H9 (cell line): ENCODE measurements around the gene GYS2. TPM values are rescaled to one million over a fixed set of nuclear protein-coding genes. Genes with fewer than 3 reads are reported as not detected.

Experiments used
- DNase-seq: peaks from one replicate; pipeline ENCODE4 v3.0.0-alpha.2; 2017
- H2AFZ ChIP-seq: one replicate; pipeline ENCODE4 v1.6.1; 2013; ENCODE audit warnings: mild to moderate bottlenecking, low read length, control low read depth, moderate library complexity
- H2AK5ac ChIP-seq: 2 replicates; pipeline ENCODE4 v1.6.1; 2013; ENCODE audit warnings: low read length, control low read depth, mixed read lengths; ENCODE audit not compliant: insufficient read length
- H2BK120ac ChIP-seq: one replicate; pipeline ENCODE4 v1.6.1; 2013; ENCODE audit warnings: low read depth, mild to moderate bottlenecking, low read length, control low read depth, inconsistent platforms; ENCODE audit not compliant: poor library complexity, severe bottlenecking
- H2BK12ac ChIP-seq: 2 replicates; pipeline ENCODE4 v1.6.1; 2013; ENCODE audit warnings: low read length, control low read depth, mixed read lengths, low read depth; ENCODE audit not compliant: insufficient read length
- H2BK15ac ChIP-seq: 2 replicates; pipeline ENCODE4 v1.6.1; 2013; ENCODE audit warnings: low read depth, low read length, control low read depth
- H2BK20ac ChIP-seq: one replicate; pipeline ENCODE4 v1.6.1; 2013; ENCODE audit warnings: low read depth, mild to moderate bottlenecking, low read length, control low read depth, inconsistent platforms; ENCODE audit not compliant: poor library complexity, severe bottlenecking
- H2BK5ac ChIP-seq: 2 replicates; pipeline ENCODE4 v1.6.1; 2013; ENCODE audit warnings: low read length, control low read depth, mixed read lengths; ENCODE audit not compliant: insufficient read length
- H3K14ac ChIP-seq: 2 replicates; pipeline ENCODE4 v1.6.1; 2013; ENCODE audit warnings: low read length, control low read depth; ENCODE audit not compliant: insufficient read depth
- H3K18ac ChIP-seq: 2 replicates; pipeline ENCODE4 v1.6.1; 2013; ENCODE audit warnings: low read depth, mild to moderate bottlenecking, mixed read lengths, low read length, control low read depth; ENCODE audit not compliant: insufficient read length
- H3K23ac ChIP-seq: 2 replicates; pipeline ENCODE4 v1.6.1; 2013; ENCODE audit warnings: low read length, control low read depth, mixed read lengths, low read depth; ENCODE audit not compliant: insufficient read length
- H3K23me2 ChIP-seq: 2 replicates; pipeline ENCODE4 v1.6.1; 2013; ENCODE audit warnings: low read depth, mild to moderate bottlenecking, mixed read lengths, low read length, control low read depth; ENCODE audit not compliant: insufficient read length, poor library complexity, severe bottlenecking
- H3K27ac ChIP-seq: 2 replicates; pipeline ENCODE4 v1.5.1; 2013; ENCODE audit warnings: low read length, control low read depth, mixed read lengths, low read depth; ENCODE audit not compliant: insufficient read length
- H3K27me3 ChIP-seq: 2 replicates; pipeline ENCODE4 v1.6.1; 2013; ENCODE audit warnings: low read length, control low read depth, inconsistent platforms; ENCODE audit not compliant: insufficient read depth
- H3K4ac ChIP-seq: 2 replicates; pipeline ENCODE4 v1.6.1; 2013; ENCODE audit warnings: low read depth, mild to moderate bottlenecking, control low read depth, inconsistent platforms, low read length, moderate library complexity
- H3K4me1 ChIP-seq: 2 replicates; pipeline ENCODE4 v1.6.1; 2013; ENCODE audit warnings: low read length, control low read depth, inconsistent platforms; ENCODE audit not compliant: insufficient read depth
- H3K4me2 ChIP-seq: 2 replicates; pipeline ENCODE4 v1.6.1; 2013; ENCODE audit warnings: low read length, control low read depth, mixed read lengths; ENCODE audit not compliant: insufficient read length, insufficient read depth
- H3K56ac ChIP-seq: 2 replicates; pipeline ENCODE4 v1.6.1; 2013; ENCODE audit warnings: low read depth, mild to moderate bottlenecking, mixed read lengths, low read length, control low read depth; ENCODE audit not compliant: insufficient read length
- H3K79me1 ChIP-seq: 2 replicates; pipeline ENCODE4 v1.6.1; 2013; ENCODE audit warnings: low read depth, mild to moderate bottlenecking, moderate library complexity, low read length, control low read depth, inconsistent platforms; ENCODE audit not compliant: insufficient read depth, poor library complexity, severe bottlenecking
- H3K79me2 ChIP-seq: 2 replicates; pipeline ENCODE4 v1.6.1; 2013; ENCODE audit warnings: low read length, control low read depth, inconsistent platforms; ENCODE audit not compliant: insufficient read depth
- H3K9ac ChIP-seq: 2 replicates; pipeline ENCODE4 v1.6.1; 2013; ENCODE audit warnings: low read length, control low read depth, mixed read lengths; ENCODE audit not compliant: insufficient read length; ENCODE audit errors: extremely low read depth
- H3K9me3 ChIP-seq: one replicate; pipeline ENCODE4 v1.6.1; 2013; ENCODE audit warnings: low read depth, low read length, inconsistent platforms; ENCODE audit not compliant: control insufficient read depth
- H3T11ph ChIP-seq: one replicate; pipeline ENCODE4 v1.6.1; 2013; ENCODE audit warnings: mild to moderate bottlenecking, low read length, control low read depth, inconsistent platforms
- H4K20me1 ChIP-seq: one replicate; pipeline ENCODE4 v1.6.1; 2013; ENCODE audit not compliant: control insufficient read depth, insufficient read length, insufficient read depth
- H4K5ac ChIP-seq: 2 replicates; pipeline ENCODE4 v1.6.1; 2013; ENCODE audit warnings: low read depth, mild to moderate bottlenecking, mixed read lengths, low read length, control low read depth; ENCODE audit not compliant: insufficient read length
- H4K8ac ChIP-seq: replicated peaks from 2 replicates; pipeline ENCODE4 v1.6.1; 2013; ENCODE audit warnings: low read length, control low read depth, mixed read lengths, low read depth; ENCODE audit not compliant: insufficient read length
- H4K91ac ChIP-seq: 2 replicates; pipeline ENCODE4 v1.6.1; 2013; ENCODE audit warnings: low read depth, mild to moderate bottlenecking, moderate library complexity, mixed read lengths, low read length, control low read depth; ENCODE audit not compliant: insufficient read length
- H3K27ac Mint-ChIP-seq, 3 experiments: 2 replicates in 2 of 3; 3 replicates in 1 of 3; pipeline ENCODE4 v1.8.0; 2020 to 2021; ENCODE audit warnings: mixed read lengths in 3 of 3, mild to moderate bottlenecking in 1 of 3, moderate library complexity in 1 of 3
- H3K27me3 Mint-ChIP-seq: 2 replicates; pipeline ENCODE4 v1.8.0; 2021; ENCODE audit warnings: low read depth, mild to moderate bottlenecking, moderate library complexity, mixed read lengths
- H3K36me3 Mint-ChIP-seq, 3 experiments: 2 replicates in 2 of 3; 3 replicates in 1 of 3; pipeline ENCODE4 v1.8.0; 2020 to 2021; ENCODE audit warnings: low read depth in 3 of 3, mixed read lengths in 3 of 3; ENCODE audit not compliant: insufficient read depth in 1 of 3
- H3K4me1 Mint-ChIP-seq, 2 experiments: 2 replicates each; pipeline ENCODE4 v1.8.0; 2020; ENCODE audit warnings: mixed read lengths in 2 of 2
- H3K4me3 Mint-ChIP-seq, 2 experiments: 2 replicates in 1 of 2; 3 replicates in 1 of 2; pipeline ENCODE4 v1.8.0; 2020 to 2021; ENCODE audit warnings: mild to moderate bottlenecking in 2 of 2, mixed read lengths in 2 of 2, moderate library complexity in 1 of 2
- H3K9me3 Mint-ChIP-seq, 2 experiments: 2 replicates in 1 of 2; 3 replicates in 1 of 2; pipeline ENCODE4 v1.8.0; 2020; ENCODE audit warnings: mild to moderate bottlenecking in 2 of 2, mixed read lengths in 2 of 2, moderate library complexity in 1 of 2
- CTCF ChIP-seq: fragments of 200-600 bp; sonication (generic); conservative IDR thresholded peaks from 3 replicates; pipeline ENCODE4 v1.8.0; 2021; ENCODE audit warnings: antibody characterized with exemption, mild to moderate bottlenecking
- WGBS: extraction: QIAGEN DNeasy Blood & Tissue Kit; methylation state at CpG from one replicate; pipeline ENCODE4 v1.1.7; 2013; ENCODE audit warnings: missing lambda C conversion rate, low lambda C conversion rate, mixed read lengths; ENCODE audit not compliant: insufficient read length; ENCODE audit errors: extremely low coverage; 5-methylcytosine and 5-hydroxymethylcytosine counted together
- total RNA-seq: library from RNA; stranded (reverse); gene quantifications from 2 replicates; pipeline ENCODE4 v1.2.1, GENCODE V29; 2021

GYS2 gene
- total RNA-seq, 1 experiment from 2014 or later = not detected

GRCh38 chr12:21502164-21502496, 102.5 kb downstream of the GYS2 start:
- H3K56ac ChIP-seq = no peak overlapping the region
- peak overlapping the region; percentile 87 for H3K4me2 ChIP-seq
- H2BK12ac ChIP-seq = no peak overlapping the region
- H3K23ac ChIP-seq = no peak overlapping the region
- H3K27me3 ChIP-seq = no peaks in the 10 kb centered on the region
- no peaks in the 10 kb centered on the region for H3K9me3 ChIP-seq
- TF ChIP-seq CTCF = no peak
- H3K9ac ChIP-seq = peak overlapping the region; percentile 96
- H4K8ac ChIP-seq = no peak overlapping the region
- peaks cover 10 to 12% of the 10 kb centered on the region in 2 experiments for H3K4me1 Mint-ChIP-seq
- H3K36me3 Mint-ChIP-seq = peaks cover 2 to 17% (median 15%) of the 10 kb centered on the region in 3 experiments; a peak in 5 of 7 replicates
- H2AFZ ChIP-seq = no peak overlapping the region
- H3K14ac ChIP-seq = peak overlapping the region; percentile 91
- H4K5ac ChIP-seq = no peak overlapping the region
- peaks cover 10% of the 10 kb centered on the region for H3K23me2 ChIP-seq
- no peaks in the 10 kb centered on the region for H3K27me3 Mint-ChIP-seq
- H3K18ac ChIP-seq = peak overlapping the region; percentile 79
- WGBS = no CpG with 5 or more reads among the region's 14 CpGs
- H2BK15ac ChIP-seq = no peak overlapping the region
- H2BK120ac ChIP-seq = no peak overlapping the region
- no peak overlapping the region for H3K4me3 Mint-ChIP-seq
- H3K79me2 ChIP-seq = peaks cover 13% of the 10 kb centered on the region; the same call in 1 of the 2 replicates
- no peak overlapping the region; the same call in 1 of the 2 replicates for H3K4ac ChIP-seq
- no peak overlapping the region for H4K91ac ChIP-seq
- no peak overlapping the region for H3T11ph ChIP-seq
- no peak overlapping the region for H2BK20ac ChIP-seq
- peaks cover 3% of the 10 kb centered on the region for H3K79me1 ChIP-seq
- no peak overlapping the region; a peak in 2 of 7 replicates for H3K27ac Mint-ChIP-seq
- no peaks in the 10 kb centered on the region for H3K4me1 ChIP-seq
- no peak overlapping the region for H2BK5ac ChIP-seq
- no peaks in the 10 kb centered on the region for H3K9me3 Mint-ChIP-seq
- H2AK5ac ChIP-seq = no peak overlapping the region
- DNase-seq = no peak
- H3K27ac ChIP-seq = no peak overlapping the region
- peaks cover 2% of the 10 kb centered on the region for H4K20me1 ChIP-seq
